GM15510 (cell line): ENCODE data around the gene POU2AF3.

Experiments
- POLR2A ChIP-seq: IDR thresholded peaks from 3 replicates; pipeline ENCODE4 v1.6.1; 2011; ENCODE audit warnings: borderline replicate concordance; ENCODE audit not compliant: insufficient read length; ENCODE audit errors: extremely low read depth

POU2AF3 gene

GRCh38 chr11:111334532-111335502 lies 36.5 kb downstream of the POU2AF3 start:
- no peak for TF ChIP-seq POLR2A

- no peak for TF ChIP-seq POLR2A
These were observed 37.2 kb downstream of the POU2AF3 start for GRCh38 chr11:111335549-111335948.

- no peak for TF ChIP-seq POLR2A
These were observed 37.7 kb downstream of the POU2AF3 start for GRCh38 chr11:111336062-111336461.

GRCh38 chr11:111336582-111337256 lies 38.4 kb downstream of the POU2AF3 start:
- TF ChIP-seq POLR2A, result no peak

GRCh38 chr11:111339758-111340388 lies 41.5 kb downstream of the POU2AF3 start:
- TF ChIP-seq POLR2A, result no peak

- TF ChIP-seq POLR2A, result no peak
These were observed 44.0 kb downstream of the POU2AF3 start for GRCh38 chr11:111342329-111342728.

- TF ChIP-seq POLR2A, result no peak
These were observed 45.7 kb downstream of the POU2AF3 start for GRCh38 chr11:111344032-111344431.

GRCh38 chr11:111347002-111347722 lies 48.8 kb downstream of the POU2AF3 start:
- TF ChIP-seq POLR2A, result no peak

GRCh38 chr11:111347723-111348115 lies 49.4 kb downstream of the POU2AF3 start:
- no peak for TF ChIP-seq POLR2A

- no peak for TF ChIP-seq POLR2A
These were observed 49.8 kb downstream of the POU2AF3 start for GRCh38 chr11:111348147-111348546.

- no peak for TF ChIP-seq POLR2A
These were observed 50.9 kb downstream of the POU2AF3 start for GRCh38 chr11:111349191-111349695.

GRCh38 chr11:111350811-111351210 lies 52.5 kb downstream of the POU2AF3 start:
- no peak for TF ChIP-seq POLR2A

- no peak for TF ChIP-seq POLR2A
These were observed 53.2 kb downstream of the POU2AF3 start for GRCh38 chr11:111351374-111352055.
